Spleen (tissue), 7 donors: ENCODE results near the gene STK35.

ENCODE experiments used
- CTCF ChIP-seq, 11 experiments: fragments of 200-600 bp in 7 of 11; fragments of 450-650 bp in 4 of 11; sonication (generic) in 4 of 11; IDR thresholded peaks in 8 of 11; conservative IDR thresholded peaks in 3 of 11; 1 replicate in 7 of 11; 2 replicates in 4 of 11; pipeline versions ENCODE4 v1.4.0 to v1.8.0; 2016 to 2021; ENCODE audit warnings: antibody characterized with exemption in 11 of 11, inconsistent platforms in 4 of 11, mild to moderate bottlenecking in 1 of 11
- POLR2A ChIP-seq, 3 donors: fragments of 450-650 bp; IDR thresholded peaks; one replicate each; pipeline ENCODE4 v1.5.1; 2017; ENCODE audit warnings: antibody characterized with exemption in 3 of 3, mild to moderate bottlenecking in 1 of 3
- POLR2AphosphoS5 ChIP-seq, 3 donors: sonication (generic); formaldehyde crosslinking; IDR thresholded peaks; one replicate each; pipeline ENCODE4 v1.5.1; 2017; ENCODE audit warnings: antibody characterized with exemption in 3 of 3
- donor health status: DM: no; HTN: no; CAD: no; lungs with moderate emphysema.
- donor health status: DM: no; HTN: no; CAD: no.
- donor health status: DM: no; HTN: no; CAD: no.

- no peak for TF ChIP-seq CTCF (IDR thresholded peaks at IDR 0.05 in 8 of 11, conservative IDR thresholded peaks at IDR 0.05 in 3 of 11)
- TF ChIP-seq POLR2AphosphoS5 (IDR thresholded peaks at IDR 0.05) = no peak
- no peak for TF ChIP-seq POLR2A (IDR thresholded peaks at IDR 0.05)
Observed at GRCh38 chr20:2124564-2125213, 23.1 kb downstream of the STK35 start.
